Small intestine (tissue), 7 donors: Measurements from ENCODE around the gene RIMBP3C. TPM values are rescaled to one million over a fixed set of nuclear protein-coding genes. Genes with fewer than 3 reads are reported as not detected.
"Not testable (repeated sequence)": the region's sequence is repeated elsewhere in the genome, so short reads cannot be mapped to it uniquely, and the experiment has no call there.

Experiments
- DNase-seq, 2 donors: peaks; one replicate each; pipeline versions ENCODE4 v3.0.0 to v3.0.0-alpha.2; 2013
- FAIRE-seq: peaks from 2 replicates; lab custom pipeline; 2012; peaks lifted over from hg19 to GRCh38; lab: Jason Lieb, UNC
- H3K27ac ChIP-seq, 3 donors: one replicate each; pipeline ENCODE4 v1.5.1; 2013; ENCODE audit warnings: low read length in 2 of 3, mild to moderate bottlenecking in 2 of 3, control low read depth in 1 of 3, inconsistent platforms in 1 of 3, low read depth in 1 of 3, moderate library complexity in 1 of 3
- H3K27me3 ChIP-seq, 3 donors: one replicate each; pipeline ENCODE4 v1.6.1; 2013; ENCODE audit warnings: low read length in 3 of 3, inconsistent platforms in 1 of 3; ENCODE audit not compliant: control insufficient read depth in 3 of 3, insufficient read depth in 3 of 3
- H3K36me3 ChIP-seq, 3 donors: one replicate each; pipeline ENCODE4 v1.6.1; 2013; ENCODE audit warnings: low read length in 3 of 3, inconsistent platforms in 1 of 3, low read depth in 1 of 3, mild to moderate bottlenecking in 1 of 3, moderate library complexity in 1 of 3; ENCODE audit not compliant: control insufficient read depth in 3 of 3, insufficient read depth in 2 of 3
- H3K4me1 ChIP-seq, 3 donors: one replicate each; pipeline ENCODE4 v1.6.1; 2013; ENCODE audit warnings: low read length in 2 of 3, inconsistent platforms in 1 of 3, low read depth in 1 of 3, mild to moderate bottlenecking in 1 of 3, moderate library complexity in 1 of 3; ENCODE audit not compliant: control insufficient read depth in 3 of 3, insufficient read depth in 2 of 3
- H3K4me3 ChIP-seq, 3 donors: one replicate each; pipeline ENCODE4 v1.5.1; 2013; ENCODE audit warnings: low read length in 3 of 3, control low read depth in 1 of 3, inconsistent platforms in 1 of 3, low read depth in 1 of 3, mild to moderate bottlenecking in 1 of 3, moderate library complexity in 1 of 3
- H3K9me3 ChIP-seq, 2 donors: one replicate each; pipeline ENCODE4 v1.6.1; 2013; ENCODE audit warnings: low read depth in 1 of 2, low read length in 1 of 2; ENCODE audit not compliant: control insufficient read depth in 2 of 2, insufficient read depth in 1 of 2
- WGBS, 3 donors: extraction: QIAGEN DNeasy Blood & Tissue Kit; methylation state at CpG; one replicate each; pipeline ENCODE4 v1.1.7; 2013; 5-methylcytosine and 5-hydroxymethylcytosine counted together
- polyA plus RNA-seq, 4 donors: library from polyadenylated mRNA; stranded (reverse) in 3 of 4; unstranded in 1 of 4; fragments of 200-250 nt in 3 of 4; fragments of 120-200 nt in 1 of 4; gene quantifications; one replicate each; pipeline versions ENCODE4 v1.2.1 to v1.2.3, GENCODE V29; 2013
- donor health status: healthy with polysubstance abuse.
- donor health status: control.
- donor health status: control.
- donor health status: Bipolar disorder and iron deficiency.
- donor health status: healthy.

The RIMBP3C gene
- polyA plus RNA-seq, 4 donors = 0.04 to 0.06 TPM; not detected in 2

GRCh38 chr22:21497984-21498383, 53.3 kb downstream of the RIMBP3C start:
- WGBS, 3 donors = no CpG with 5 or more reads among the region's 4 CpGs
- H3K27ac ChIP-seq, H3K36me3 ChIP-seq, DNase-seq, FAIRE-seq, H3K9me3 ChIP-seq, H3K4me1 ChIP-seq, H3K27me3 ChIP-seq, H3K4me3 ChIP-seq: not testable (repeated sequence)

Other genes starting within 250 kb of the RIMBP3C start
- gene RIMBP3B, start 167.7 kb downstream of the RIMBP3C start, polyA plus RNA-seq = under 1 TPM in 2 of 4 donors, not detected in 2; 0.01 to 0.07 TPM
- 10 to 100 TPM in 1 of 4 donors, 1 to 10 TPM in 2, under 1 TPM in 1; 0.81 to 28.6 (median 1.5) TPM for gene HIC2, start 134.1 kb downstream of the RIMBP3C start, polyA plus RNA-seq
- gene TMEM191C, start 84.1 kb downstream of the RIMBP3C start, polyA plus RNA-seq = 1 to 10 TPM; 2.0 to 6.0 (median 4.4) TPM
- 10 to 100 TPM; 54.0 to 82.1 (median 64.7) TPM for gene UBE2L3, start 16.3 kb upstream of the RIMBP3C start, polyA plus RNA-seq
- gene YDJC, start 78.6 kb upstream of the RIMBP3C start, polyA plus RNA-seq = 10 to 100 TPM; 34.5 to 46.7 (median 42.2) TPM
- under 1 TPM; 0.21 to 0.40 (median 0.25) TPM for gene CCDC116, start 81.3 kb upstream of the RIMBP3C start, polyA plus RNA-seq
- gene SDF2L1, start 90.8 kb upstream of the RIMBP3C start, polyA plus RNA-seq = 100 to 1,000 TPM in 1 of 4 donors, 10 to 100 TPM in 3; 25.9 to 125 (median 49.8) TPM
- 10 to 100 TPM; 24.9 to 50.1 (median 32.5) TPM for gene PPIL2, start 114.6 kb upstream of the RIMBP3C start, polyA plus RNA-seq
- 1 to 10 TPM in 3 of 4 donors, under 1 TPM in 1; 0.22 to 2.3 (median 1.5) TPM for gene YPEL1, start 184.3 kb upstream of the RIMBP3C start, polyA plus RNA-seq